GM19099 (cell line): ENCODE measurements around the gene TBC1D24.

Source experiments
- POLR2A ChIP-seq: IDR thresholded peaks from 3 replicates; pipeline ENCODE4 v1.6.1; 2011; ENCODE audit warnings: low read depth; ENCODE audit not compliant: insufficient read length; ENCODE audit errors: extremely low read depth

Gene TBC1D24

DNA sequence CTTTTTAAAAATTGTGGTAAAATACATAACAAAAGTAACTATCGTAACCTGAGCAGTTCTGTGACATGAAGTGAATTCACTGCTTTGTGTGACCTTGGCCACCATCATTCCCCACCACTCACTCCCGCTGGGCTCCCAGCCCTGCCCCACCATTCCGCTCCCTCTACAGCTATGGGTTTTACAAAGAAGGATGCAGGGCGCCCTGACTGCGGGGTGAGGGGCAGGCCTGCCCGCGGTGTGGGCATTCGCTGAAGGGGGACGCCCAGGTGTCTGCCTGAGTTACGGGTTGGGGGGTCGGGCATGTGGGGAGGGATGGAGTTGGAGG lies 56.4 kb downstream of the TBC1D24 start, which contains the start of gene CEMP1:
TSS of gene CEMP1 (minus strand) at position 38 of the 325 bp plus-strand sequence. CDS start 335 bp downstream, outside the sequence.
- TF ChIP-seq POLR2A = no peak

DNA sequence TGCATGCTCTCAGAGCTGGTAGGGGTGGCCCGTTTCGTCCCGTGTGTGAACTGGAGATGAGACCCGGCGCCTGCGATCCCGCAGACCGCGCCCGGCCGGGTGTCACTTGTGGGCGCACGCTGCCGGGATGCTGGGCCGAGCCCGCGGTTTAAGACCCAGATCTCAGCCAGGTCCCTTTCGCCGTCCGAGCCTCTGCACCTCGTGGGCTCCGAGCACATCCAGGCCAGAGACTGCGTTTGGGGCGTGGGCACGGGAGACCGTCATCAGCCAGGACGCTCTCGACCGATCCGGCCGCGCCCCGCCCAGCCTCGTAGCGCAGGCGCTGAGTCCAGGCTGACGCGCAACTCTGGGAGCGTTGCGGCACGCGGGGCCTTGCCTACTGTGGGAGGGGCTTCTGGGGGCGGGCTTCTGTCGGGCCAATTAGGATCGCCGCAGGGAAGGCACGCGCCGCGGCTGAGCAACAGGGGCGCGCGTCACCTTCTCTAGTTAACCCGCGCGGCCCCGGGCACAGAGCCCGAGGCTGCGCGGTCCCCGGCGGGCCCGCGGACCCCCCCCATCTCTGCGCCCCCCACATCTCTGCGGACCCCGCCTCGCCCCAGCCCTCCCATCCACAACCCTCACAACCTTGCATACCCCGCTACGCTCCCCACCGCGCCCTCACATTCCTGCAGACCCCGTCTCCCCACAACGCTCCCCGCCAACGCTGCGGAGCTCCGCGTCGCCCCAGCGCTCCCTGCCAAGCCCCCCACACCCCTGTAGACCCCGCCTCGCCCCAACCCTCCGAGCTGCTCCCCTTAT lies 57.0 kb downstream of the TBC1D24 start:
- peak; percentile 54 for TF ChIP-seq POLR2A

DNA sequence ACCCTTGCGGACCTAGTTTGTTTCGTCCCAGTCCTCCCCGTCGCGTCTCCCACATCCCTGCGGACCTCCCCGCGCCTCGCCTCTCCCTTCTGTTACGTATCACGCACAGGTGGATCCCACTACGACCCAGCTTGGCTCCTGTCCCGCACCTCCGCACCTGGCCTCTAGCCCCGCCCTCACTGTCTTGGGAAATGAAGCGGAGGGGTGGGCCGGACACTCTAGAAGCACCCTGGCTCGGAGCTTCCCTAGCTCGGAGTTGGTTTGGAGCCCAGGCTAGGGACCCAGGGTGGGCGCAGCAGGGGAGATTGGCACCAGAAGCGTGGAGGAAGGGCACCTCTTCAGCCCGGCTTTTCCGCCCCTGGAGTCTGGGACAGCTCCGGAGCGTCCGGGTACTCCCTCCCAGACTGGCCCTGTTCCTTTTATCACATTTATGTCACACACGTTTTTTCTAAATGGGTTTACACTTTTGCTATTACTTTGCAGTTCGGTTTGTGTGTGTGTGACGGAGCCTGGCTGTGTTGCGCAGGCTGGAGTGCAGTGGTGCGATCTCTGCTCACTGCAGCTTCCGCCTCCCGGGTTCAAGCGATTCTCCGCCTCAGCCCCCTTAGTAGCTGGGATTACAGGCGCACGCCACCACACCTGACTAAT lies 57.7 kb downstream of the TBC1D24 start:
- TF ChIP-seq POLR2A = no peak

DNA sequence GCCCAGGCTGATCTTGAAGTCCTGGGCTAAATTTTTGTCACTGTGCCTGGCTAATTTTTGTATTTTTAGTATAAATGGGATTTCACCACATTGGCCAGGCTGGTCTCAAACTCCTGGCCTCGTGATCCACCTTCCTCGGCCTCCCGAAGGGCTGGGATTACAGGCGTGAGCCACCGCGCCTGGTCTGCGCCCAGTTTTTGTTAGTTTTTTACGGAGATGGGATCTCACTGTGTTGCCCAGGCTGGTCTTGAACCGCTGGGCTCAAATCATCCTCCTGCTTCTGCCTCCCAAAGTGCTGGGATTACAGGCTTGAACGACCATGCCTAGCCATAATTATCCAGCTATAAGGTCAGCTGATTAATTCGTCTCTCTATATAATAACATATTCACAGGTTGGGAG lies 59.0 kb downstream of the TBC1D24 start:
- TF ChIP-seq POLR2A = no peak

DNA sequence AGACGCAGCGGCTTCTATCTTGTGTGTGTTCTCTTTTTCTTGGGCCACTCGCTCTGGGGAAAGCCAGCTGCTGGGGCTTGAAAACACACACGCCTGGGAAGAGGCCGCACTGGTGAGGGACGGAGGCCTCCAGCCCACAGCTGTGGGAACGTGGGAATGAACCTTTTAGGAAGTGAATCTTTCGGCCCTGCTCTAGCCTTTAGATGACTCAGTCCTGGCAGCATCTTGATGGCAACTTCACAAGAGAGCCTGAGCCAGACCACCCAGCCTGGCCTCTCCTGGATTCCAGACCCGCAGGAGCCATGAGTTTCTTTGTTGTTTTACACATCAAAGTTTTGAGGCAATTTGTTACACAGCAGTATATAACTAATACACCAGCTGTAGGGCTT lies 60.7 kb downstream of the TBC1D24 start:
- no peak for TF ChIP-seq POLR2A

DNA sequence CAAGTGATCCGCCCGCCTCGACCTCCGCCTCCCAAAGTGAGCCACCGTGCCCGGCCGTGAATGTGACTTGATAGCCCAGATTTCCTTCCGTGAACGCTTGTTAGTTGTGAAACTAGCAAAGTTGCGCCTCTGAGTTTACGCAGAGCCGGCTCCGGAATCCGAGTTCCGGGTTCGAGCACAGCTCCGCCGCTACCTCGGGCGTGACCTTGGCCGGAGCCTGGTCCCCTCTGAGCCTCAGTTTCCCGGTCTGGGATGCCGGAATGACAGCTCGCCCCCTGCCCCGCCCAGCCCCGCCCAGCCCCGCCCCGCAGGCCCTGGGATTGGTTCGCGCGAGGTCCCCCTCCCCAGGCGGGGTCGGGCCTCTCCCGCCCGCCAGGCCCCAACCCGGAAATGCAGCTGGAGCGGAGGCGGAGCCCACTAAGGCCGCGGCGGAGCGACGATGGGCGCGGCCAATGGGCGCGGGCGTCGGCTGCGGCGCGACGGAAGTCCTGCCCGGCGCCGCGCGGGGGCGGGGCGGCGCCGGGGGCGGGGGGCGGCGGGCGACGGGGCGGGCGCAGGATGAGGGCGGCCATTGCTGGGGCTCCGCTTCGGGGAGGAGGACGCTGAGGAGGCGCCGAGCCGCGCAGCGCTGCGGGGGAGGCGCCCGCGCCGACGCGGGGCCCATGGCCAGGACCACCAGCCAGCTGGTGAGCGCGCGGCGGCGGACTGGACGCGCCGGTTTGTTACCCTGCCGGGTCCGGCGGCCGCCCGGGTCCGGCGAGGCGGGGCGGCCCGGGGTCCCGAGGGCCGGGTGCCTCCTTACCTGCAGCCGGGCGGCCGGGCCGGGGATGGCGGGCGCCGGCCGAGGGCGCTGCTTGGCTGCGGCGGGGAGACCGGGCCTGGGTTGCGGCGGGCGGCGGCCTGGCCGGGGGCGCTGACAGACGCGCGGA lies 62.8 kb downstream of the TBC1D24 start, which contains the start of gene PDPK1:
TSS of gene PDPK1 (plus strand) at position 571 of the 929 bp plus-strand sequence. CDS start at position 663, 92 bp downstream.
- TF ChIP-seq POLR2A = peak; percentile 68
